Loucy (cell line): ENCODE results near the gene KCNT1.

Source experiments
- H2AFZ ChIP-seq: fragments of 200-600 bp; sonication (generic); 2 replicates; pipeline ENCODE4 v1.6.0; 2016; ENCODE audit warnings: antibody characterized with exemption, mild to moderate bottlenecking, low read length, moderate library complexity
- H3F3A ChIP-seq: fragments of 200-600 bp; 2 replicates; pipeline ENCODE4 v1.6.0; 2016; ENCODE audit warnings: antibody characterized with exemption, low read depth, mild to moderate bottlenecking
- H3K27me3 ChIP-seq: fragments of 200-600 bp; sonication (generic); 2 replicates; pipeline ENCODE4 v1.6.1; 2014; ENCODE audit warnings: low read length, mild to moderate bottlenecking; ENCODE audit not compliant: insufficient read depth, poor library complexity, severe bottlenecking
- H3K36me3 ChIP-seq: fragments of 200-600 bp; sonication (generic); 2 replicates; pipeline ENCODE4 v1.6.1; 2016; ENCODE audit warnings: low read length; ENCODE audit not compliant: insufficient read depth
- H3K4me1 ChIP-seq: fragments of 200-600 bp; sonication (generic); 2 replicates; pipeline ENCODE4 v1.5.1; 2014; ENCODE audit warnings: low read length, mild to moderate bottlenecking; ENCODE audit not compliant: insufficient read depth, poor library complexity, severe bottlenecking
- H3K4me2 ChIP-seq: fragments of 200-600 bp; sonication (generic); 2 replicates; pipeline ENCODE4 v1.6.0; 2014; ENCODE audit warnings: antibody characterized with exemption, low read length, low read depth, mild to moderate bottlenecking; ENCODE audit not compliant: poor library complexity, severe bottlenecking
- H3K4me3 ChIP-seq: fragments of 200-600 bp; sonication (generic); 2 replicates; pipeline ENCODE4 v1.5.1; 2014; ENCODE audit warnings: low read length, mild to moderate bottlenecking, mixed read lengths; ENCODE audit not compliant: poor library complexity, severe bottlenecking
- H3K79me2 ChIP-seq: fragments of 200-600 bp; sonication (generic); 2 replicates; pipeline ENCODE4 v1.6.1; 2014; ENCODE audit warnings: low read length; ENCODE audit not compliant: insufficient read depth
- H3K9ac ChIP-seq: fragments of 200-600 bp; sonication (generic); 2 replicates; pipeline ENCODE4 v1.6.0; 2014; ENCODE audit warnings: mild to moderate bottlenecking, low read depth, low read length, moderate library complexity; ENCODE audit not compliant: poor library complexity, severe bottlenecking
- H3K9me2 ChIP-seq: fragments of 200-600 bp; sonication (generic); replicated peaks from 2 replicates; pipeline ENCODE4 v1.6.1; 2016; ENCODE audit warnings: low read depth, low read length, mixed read lengths
- H3K9me3 ChIP-seq: fragments of 200-600 bp; sonication (generic); 2 replicates; pipeline ENCODE4 v1.6.1; 2014; ENCODE audit warnings: mild to moderate bottlenecking, antibody characterized with exemption, low read length, low read depth; ENCODE audit not compliant: insufficient read depth
- H4K20me1 ChIP-seq: fragments of 200-600 bp; sonication (generic); 2 replicates; pipeline ENCODE4 v1.6.0; 2014; ENCODE audit warnings: antibody characterized with exemption, low read length, mild to moderate bottlenecking; ENCODE audit not compliant: insufficient read depth, poor library complexity, severe bottlenecking
- EZH2phosphoT487 ChIP-seq: fragments of 200-600 bp; IDR thresholded peaks from 2 replicates; pipeline ENCODE4 v1.6.1; 2018; ENCODE audit warnings: antibody characterized with exemption, mild to moderate bottlenecking, moderate library complexity, borderline replicate concordance
- TF ChIP-seq, protein P1 (sequence below): fragments of 200-600 bp; sonication (generic); conservative IDR thresholded peaks from 2 replicates; pipeline ENCODE4 v1.5.1; 2014; ENCODE audit warnings: mild to moderate bottlenecking, antibody characterized with exemption, low read length

Gene KCNT1

GRCh38 chr9:135673941-135674340 lies 28.0 kb upstream of the KCNT1 start:
- no peak overlapping the region for H3K4me3 ChIP-seq

GRCh38 chr9:135674977-135675376 lies 27.0 kb upstream of the KCNT1 start:
- Histone ChIP-seq H3K4me1 (no peaks in the 10 kb centered on the region), H3K9me3 (no peaks in the 10 kb centered on the region), H3K36me3 (no peaks in the 10 kb centered on the region), H2AFZ (no peak overlapping the region), H3K79me2 (no peaks in the 10 kb centered on the region), H3K27me3 (no peaks in the 10 kb centered on the region), H3K4me2 (no peak overlapping the region), H3K4me3 (no peak overlapping the region), H3F3A (no peaks in the 10 kb centered on the region), H3K9me2 (no peaks in the 10 kb centered on the region), H3K9ac (no peak overlapping the region), H4K20me1 (no peaks in the 10 kb centered on the region)
- TF ChIP-seq EZH2phosphoT487 = no peak
- TF ChIP-seq, protein P1, sequence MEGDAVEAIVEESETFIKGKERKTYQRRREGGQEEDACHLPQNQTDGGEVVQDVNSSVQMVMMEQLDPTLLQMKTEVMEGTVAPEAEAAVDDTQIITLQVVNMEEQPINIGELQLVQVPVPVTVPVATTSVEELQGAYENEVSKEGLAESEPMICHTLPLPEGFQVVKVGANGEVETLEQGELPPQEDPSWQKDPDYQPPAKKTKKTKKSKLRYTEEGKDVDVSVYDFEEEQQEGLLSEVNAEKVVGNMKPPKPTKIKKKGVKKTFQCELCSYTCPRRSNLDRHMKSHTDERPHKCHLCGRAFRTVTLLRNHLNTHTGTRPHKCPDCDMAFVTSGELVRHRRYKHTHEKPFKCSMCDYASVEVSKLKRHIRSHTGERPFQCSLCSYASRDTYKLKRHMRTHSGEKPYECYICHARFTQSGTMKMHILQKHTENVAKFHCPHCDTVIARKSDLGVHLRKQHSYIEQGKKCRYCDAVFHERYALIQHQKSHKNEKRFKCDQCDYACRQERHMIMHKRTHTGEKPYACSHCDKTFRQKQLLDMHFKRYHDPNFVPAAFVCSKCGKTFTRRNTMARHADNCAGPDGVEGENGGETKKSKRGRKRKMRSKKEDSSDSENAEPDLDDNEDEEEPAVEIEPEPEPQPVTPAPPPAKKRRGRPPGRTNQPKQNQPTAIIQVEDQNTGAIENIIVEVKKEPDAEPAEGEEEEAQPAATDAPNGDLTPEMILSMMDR = no peak

More at GRCh38 chr9:135673941-135674340, 28.0 kb upstream of the KCNT1 start:
- H3K9ac ChIP-seq = no peak overlapping the region
- no peaks in the 10 kb centered on the region for H3K9me2 ChIP-seq
- H2AFZ ChIP-seq = no peak overlapping the region
- H3K4me2 ChIP-seq = no peak overlapping the region
- no peaks in the 10 kb centered on the region for H3K27me3 ChIP-seq
- H3K36me3 ChIP-seq = no peaks in the 10 kb centered on the region
- H3K4me1 ChIP-seq = no peaks in the 10 kb centered on the region
- no peaks in the 10 kb centered on the region for H4K20me1 ChIP-seq
- H3K79me2 ChIP-seq = no peaks in the 10 kb centered on the region
- TF ChIP-seq, protein P1 = no peak
- TF ChIP-seq EZH2phosphoT487 = no peak
- no peaks in the 10 kb centered on the region; the same call in 1 of the 2 replicates for H3K9me3 ChIP-seq
- H3F3A ChIP-seq = no peaks in the 10 kb centered on the region

- H3K9me3 ChIP-seq = no peaks in the 10 kb centered on the region
- no peaks in the 10 kb centered on the region for H3F3A ChIP-seq
- H3K4me2 ChIP-seq = no peak overlapping the region
- H3K79me2 ChIP-seq = no peaks in the 10 kb centered on the region
- H3K4me1 ChIP-seq = no peaks in the 10 kb centered on the region
- H2AFZ ChIP-seq = no peak overlapping the region
- H3K27me3 ChIP-seq = no peaks in the 10 kb centered on the region
- no peaks in the 10 kb centered on the region for H3K36me3 ChIP-seq
- TF ChIP-seq, protein P1 = no peak
- TF ChIP-seq EZH2phosphoT487 = no peak
- no peaks in the 10 kb centered on the region for H3K9me2 ChIP-seq
- no peaks in the 10 kb centered on the region for H4K20me1 ChIP-seq
- H3K9ac ChIP-seq = no peak overlapping the region
- no peak overlapping the region for H3K4me3 ChIP-seq
Observed at GRCh38 chr9:135676891-135677290, 25.1 kb upstream of the KCNT1 start.
